IMR-90 (cell line): ENCODE data around the gene BTAF1. TPM values are rescaled to one million over a fixed set of nuclear protein-coding genes. Genes with fewer than 3 reads are reported as not detected.

Source experiments
- ATAC-seq: fragments of 200-7000 bp; cut with Tn5 transposase; 2 replicates; pipeline ENCODE4 v1.9.1; 2020; ENCODE audit warnings: low read depth, mild to moderate bottlenecking, moderate library complexity
- BruUV-seq: library from RNA; stranded (reverse); fragments of 400-500 nt; replicated peaks from 2 replicates; lab custom pipeline; 2021; lab: Mats Ljungman, UMichigan
- CTCF ChIA-PET: fragments of 300-600 bp; formaldehyde crosslinking; extraction: SDS; loops from one replicate; lab custom pipeline; 2021; ENCODE audit warnings: antibody characterized with exemption; lab: Yijun Ruan, JAX
- POLR2A ChIA-PET: fragments of 300-600 bp; sonication (Branson Sonifier 250); formaldehyde crosslinking; loops from one replicate; lab custom pipeline; 2022; ENCODE audit warnings: antibody characterized with exemption; ENCODE audit not compliant: unreplicated experiment; lab: Charles Lee
- DNase-seq: peaks from one replicate; pipeline ENCODE4 v3.0.0; 2013
- H2AFZ ChIP-seq: replicated peaks from 2 replicates; pipeline ENCODE3; 2013; ENCODE audit warnings: low read length, mild to moderate bottlenecking; ENCODE audit not compliant: poor library complexity
- H2AK5ac ChIP-seq: 2 replicates; pipeline ENCODE4 v1.6.1; 2013; ENCODE audit warnings: low read depth, low read length, inconsistent platforms
- H2AK9ac ChIP-seq: replicated peaks from 2 replicates; pipeline ENCODE3; 2013; ENCODE audit warnings: mild to moderate bottlenecking, low read depth, low read length, moderate library complexity; ENCODE audit not compliant: poor library complexity
- H2BK120ac ChIP-seq: 2 replicates; pipeline ENCODE4 v1.6.1; 2013; ENCODE audit warnings: low read depth, low read length, inconsistent platforms
- H2BK15ac ChIP-seq: 3 replicates; pipeline ENCODE4 v1.6.1; 2013; ENCODE audit warnings: low read depth, low read length, inconsistent platforms
- H2BK20ac ChIP-seq: 2 replicates; pipeline ENCODE4 v1.6.1; 2013; ENCODE audit warnings: low read depth, mild to moderate bottlenecking, inconsistent platforms, low read length, moderate library complexity
- H2BK5ac ChIP-seq: 2 replicates; pipeline ENCODE4 v1.6.1; 2013; ENCODE audit warnings: mild to moderate bottlenecking, low read depth, low read length, inconsistent platforms; ENCODE audit not compliant: poor library complexity, severe bottlenecking
- H3K14ac ChIP-seq: replicated peaks from 2 replicates; pipeline ENCODE4 v1.6.1; 2013; ENCODE audit warnings: low read depth, low read length, inconsistent platforms
- H3K18ac ChIP-seq: 2 replicates; pipeline ENCODE4 v1.6.1; 2013; ENCODE audit warnings: low read depth, low read length, control low read depth
- H3K23ac ChIP-seq: 2 replicates; pipeline ENCODE4 v1.6.1; 2013; ENCODE audit warnings: low read depth, low read length, inconsistent platforms
- H3K27ac ChIP-seq: 2 replicates; pipeline ENCODE4 v1.5.1; 2013; ENCODE audit warnings: mild to moderate bottlenecking, control low read depth, low read length; ENCODE audit not compliant: insufficient read depth
- H3K27me3 ChIP-seq: 2 replicates; pipeline ENCODE4 v1.6.1; 2013; ENCODE audit warnings: low read length; ENCODE audit not compliant: control insufficient read depth, insufficient read depth
- H3K36me3 ChIP-seq: 2 replicates; pipeline ENCODE4 v1.6.1; 2013; ENCODE audit warnings: low read length, mixed read lengths; ENCODE audit not compliant: control insufficient read depth, insufficient read depth
- H3K4ac ChIP-seq: 2 replicates; pipeline ENCODE4 v1.6.1; 2013; ENCODE audit warnings: low read depth, low read length, inconsistent platforms
- H3K4me1 ChIP-seq: 2 replicates; pipeline ENCODE4 v1.6.1; 2013; ENCODE audit warnings: low read length, mixed read lengths; ENCODE audit not compliant: control insufficient read depth, insufficient read depth
- H3K4me2 ChIP-seq: 2 replicates; pipeline ENCODE4 v1.6.1; 2013; ENCODE audit warnings: low read depth, mild to moderate bottlenecking, control low read depth, low read length, moderate library complexity
- H3K4me3 ChIP-seq: 2 replicates; pipeline ENCODE4 v1.5.1; 2013; ENCODE audit warnings: low read depth, mild to moderate bottlenecking, control low read depth, low read length, moderate library complexity; ENCODE audit not compliant: insufficient read depth
- H3K56ac ChIP-seq: 2 replicates; pipeline ENCODE4 v1.6.1; 2013; ENCODE audit warnings: low read length, inconsistent platforms; ENCODE audit not compliant: insufficient read depth; ENCODE audit errors: extremely low read depth
- H3K79me1 ChIP-seq, 2 experiments: 2 replicates each; pipeline ENCODE4 v1.6.1; 2013; ENCODE audit warnings: low read length in 2 of 2, inconsistent platforms in 1 of 2, low read depth in 1 of 2
- H3K9ac ChIP-seq: 2 replicates; pipeline ENCODE4 v1.6.1; 2013; ENCODE audit warnings: low read depth, low read length, control low read depth
- H3K9me1 ChIP-seq: 2 replicates; pipeline ENCODE4 v1.6.1; 2013; ENCODE audit warnings: low read length, inconsistent platforms; ENCODE audit not compliant: insufficient read depth
- H3K9me3 ChIP-seq: 2 replicates; pipeline ENCODE4 v1.6.1; 2013; ENCODE audit warnings: low read length; ENCODE audit not compliant: control insufficient read depth, insufficient read depth
- H4K20me1 ChIP-seq: 2 replicates; pipeline ENCODE4 v1.6.1; 2013; ENCODE audit warnings: low read length, inconsistent platforms; ENCODE audit not compliant: insufficient read depth
- H4K5ac ChIP-seq: 2 replicates; pipeline ENCODE4 v1.6.1; 2013; ENCODE audit warnings: mild to moderate bottlenecking, low read depth, low read length, control low read depth
- H4K8ac ChIP-seq, 2 experiments: 2 replicates each; pipeline ENCODE4 v1.6.1; 2013; ENCODE audit warnings: low read depth in 2 of 2, low read length in 2 of 2, control low read depth in 1 of 2, inconsistent platforms in 1 of 2
- H4K91ac ChIP-seq: 2 replicates; pipeline ENCODE4 v1.6.1; 2013; ENCODE audit warnings: low read depth, low read length, inconsistent platforms; ENCODE audit not compliant: insufficient read depth
- BHLHE40 ChIP-seq: fragments of 150-350 bp; IDR thresholded peaks from 2 replicates; pipeline ENCODE4 v1.6.1; 2016; ENCODE audit warnings: mild to moderate bottlenecking, low read depth, low read length
- CEBPB ChIP-seq: IDR thresholded peaks from 2 replicates; pipeline ENCODE4 v1.6.1; 2012; ENCODE audit warnings: low read depth, low read length, improper control_type of control experiment
- CTCF ChIP-seq: conservative IDR thresholded peaks from 2 replicates; pipeline ENCODE4 v1.5.1; 2012; ENCODE audit warnings: mild to moderate bottlenecking, low read depth, low read length, improper control_type of control experiment
- FOS ChIP-seq: fragments of 150-350 bp; IDR thresholded peaks from 2 replicates; pipeline ENCODE4 v1.6.1; 2016; ENCODE audit warnings: low read depth, low read length
- MAZ ChIP-seq: IDR thresholded peaks from 2 replicates; pipeline ENCODE4 v1.6.1; 2012; ENCODE audit warnings: low read depth, mild to moderate bottlenecking, low read length, improper control_type of control experiment, moderate library complexity, borderline replicate concordance
- MXI1 ChIP-seq: IDR thresholded peaks from 2 replicates; pipeline ENCODE4 v1.6.1; 2012; ENCODE audit warnings: low read depth, mild to moderate bottlenecking, low read length, moderate library complexity, borderline replicate concordance
- NFE2L2 ChIP-seq: fragments of 150-350 bp; IDR thresholded peaks from 2 replicates; pipeline ENCODE4 v1.6.1; 2016; ENCODE audit warnings: low read depth, mild to moderate bottlenecking, low read length
- POLR2A ChIP-seq: IDR thresholded peaks from 2 replicates; pipeline ENCODE4 v1.6.1; 2012; ENCODE audit warnings: mild to moderate bottlenecking, low read depth, low read length
- RAD21 ChIP-seq: IDR thresholded peaks from 2 replicates; pipeline ENCODE4 v1.6.1; 2012; ENCODE audit warnings: low read length, improper control_type of control experiment
- RCOR1 ChIP-seq: IDR thresholded peaks from 2 replicates; pipeline ENCODE4 v1.6.1; 2012; ENCODE audit warnings: mild to moderate bottlenecking, low read length, improper control_type of control experiment; ENCODE audit not compliant: insufficient replicate concordance
- RFX5 ChIP-seq: IDR thresholded peaks from 2 replicates; pipeline ENCODE4 v1.8.0; 2012; ENCODE audit warnings: low read depth, mild to moderate bottlenecking, low read length, moderate library complexity
- SMC3 ChIP-seq: fragments of 150-350 bp; IDR thresholded peaks from 2 replicates; pipeline ENCODE4 v1.6.1; 2016; ENCODE audit warnings: low read depth, mild to moderate bottlenecking, antibody characterized with exemption, low read length, moderate library complexity
- USF2 ChIP-seq: fragments of 150-350 bp; IDR thresholded peaks from 2 replicates; pipeline ENCODE4 v1.6.1; 2017; ENCODE audit warnings: mild to moderate bottlenecking, antibody characterized with exemption, low read length, low read depth
- WGBS, 2 experiments: methylation state at CpG; one replicate each; pipeline versions ENCODE4 v1.1.5 to v1.1.7; 2013; ENCODE audit warnings: missing lambda C conversion rate in 2 of 2; ENCODE audit not compliant: insufficient read length in 1 of 2; ENCODE audit errors: extremely low coverage in 2 of 2; 5-methylcytosine and 5-hydroxymethylcytosine counted together
- dilution Hi-C: fragments of 300-500 bp; cut with HindIII; formaldehyde crosslinking; loops from one replicate; pipeline ENCODE4 v1.14.3; 2018; ENCODE audit warnings: low sequenced_read_pairs; ENCODE audit not compliant: unreplicated experiment
- in situ Hi-C: fragments of 300-500 bp; cut with MboI; formaldehyde crosslinking; loops from 3 replicates; pipeline ENCODE4 v1.14.3; 2019; ENCODE audit warnings: low sequenced_read_pairs, inconsistent platforms, mixed read lengths
- intact Hi-C: fragments of 100-400 bp; cut with micrococcal nuclease; formaldehyde crosslinking; loops from 2 replicates; pipeline ENCODE4 v1.10.0; 2022
- polyA plus RNA-seq, 3 experiments: library from polyadenylated mRNA; depleted of rRNA; stranded (reverse); fragments of >200 nt; gene quantifications; 2 replicates each; pipeline ENCODE4 v1.2.3, GENCODE V29; 2012; ENCODE audit warnings: low replicate concordance in 1 of 3
- total RNA-seq: library from RNA; depleted of rRNA; stranded (reverse); fragments of >200 nt; gene quantifications from 2 replicates; pipeline ENCODE4 v1.2.3, GENCODE V29; 2012

The BTAF1 gene
- total and polyA plus RNA-seq, 2 of the 4 experiments (the other 2 are of a cell fraction) = 15.0 to 42.3 TPM

GRCh38 chr10:91980319-91980718, 56.7 kb downstream of the BTAF1 start:
- no peak overlapping the region for H2AK5ac ChIP-seq
- peaks cover 14 to 15% of the 10 kb centered on the region in 2 experiments for H3K79me1 ChIP-seq
- H3K9me1 ChIP-seq = peaks cover 12% of the 10 kb centered on the region
- no peak overlapping the region for H2AFZ ChIP-seq
- dilution Hi-C loops (no loop called here), in situ Hi-C loops (no loop called here), intact Hi-C loops (no loop called here)
- no peak for DNase-seq
- no TSS peak for BruUV-seq
- H3K9me3 ChIP-seq = no peaks in the 10 kb centered on the region
- H2BK20ac ChIP-seq = no peak overlapping the region
- H3K14ac ChIP-seq = no peak overlapping the region
- H3K4me1 ChIP-seq = no peaks in the 10 kb centered on the region
- H3K56ac ChIP-seq = no peak overlapping the region
- H2BK15ac ChIP-seq = no peak overlapping the region
- no peak overlapping the region for H4K8ac ChIP-seq
- WGBS, 2 experiments = no CpG with 5 or more reads among the region's 1 CpG
- H3K27ac ChIP-seq = no peak overlapping the region
- peaks cover 24% of the 10 kb centered on the region for H3K36me3 ChIP-seq
- no peak overlapping the region for H3K9ac ChIP-seq
- H4K91ac ChIP-seq = no peak overlapping the region
- no peak overlapping the region for H3K18ac ChIP-seq
- no peak overlapping the region for H2BK5ac ChIP-seq
- H3K27me3 ChIP-seq = no peaks in the 10 kb centered on the region
- no peak overlapping the region for H4K5ac ChIP-seq
- H4K20me1 ChIP-seq = no peaks in the 10 kb centered on the region
- H3K4me3 ChIP-seq = no peak overlapping the region
- no peak overlapping the region for H2AK9ac ChIP-seq
- H3K23ac ChIP-seq = no peak overlapping the region
- no peak overlapping the region for H3K4me2 ChIP-seq
- CTCF ChIA-PET = no interaction called here
- no peak for ATAC-seq
- no peak overlapping the region for H3K4ac ChIP-seq
- TF ChIP-seq NFE2L2 (no peak), POLR2A (no peak), MXI1 (no peak), FOS (no peak), USF2 (no peak), CEBPB (no peak), RAD21 (no peak), BHLHE40 (no peak), RFX5 (no peak), RCOR1 (no peak), CTCF (no peak), SMC3 (no peak), MAZ (no peak)
- no peak overlapping the region for H2BK120ac ChIP-seq
- POLR2A ChIA-PET = no interaction called here
